ENCODE data around the gene PHGDH.

Gene PHGDH

DNA sequence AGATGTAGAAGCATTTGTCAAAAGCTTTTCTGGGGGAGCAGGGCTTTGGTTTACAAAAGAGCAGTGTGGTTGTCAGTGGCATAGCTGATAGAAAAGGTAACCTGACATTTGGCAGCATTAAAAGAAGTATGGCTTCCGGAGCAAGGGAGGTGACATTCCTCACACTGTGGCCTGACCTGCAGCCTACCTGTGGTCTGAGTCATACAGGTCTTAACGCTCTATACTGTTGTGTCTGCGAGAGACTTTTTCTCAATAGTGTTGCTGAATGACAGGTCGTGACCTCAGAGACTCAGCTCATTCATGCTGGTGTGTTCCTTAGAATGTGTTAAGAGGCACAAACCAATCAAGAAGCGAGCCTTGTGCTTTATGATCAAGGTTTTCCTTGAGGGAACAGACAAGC lies 19.3 kb downstream of the PHGDH start:
- no peak for DNase-seq (ENCODE audit: low read depth in 1 of 2, low spot score in 1 of 2)

DNA sequence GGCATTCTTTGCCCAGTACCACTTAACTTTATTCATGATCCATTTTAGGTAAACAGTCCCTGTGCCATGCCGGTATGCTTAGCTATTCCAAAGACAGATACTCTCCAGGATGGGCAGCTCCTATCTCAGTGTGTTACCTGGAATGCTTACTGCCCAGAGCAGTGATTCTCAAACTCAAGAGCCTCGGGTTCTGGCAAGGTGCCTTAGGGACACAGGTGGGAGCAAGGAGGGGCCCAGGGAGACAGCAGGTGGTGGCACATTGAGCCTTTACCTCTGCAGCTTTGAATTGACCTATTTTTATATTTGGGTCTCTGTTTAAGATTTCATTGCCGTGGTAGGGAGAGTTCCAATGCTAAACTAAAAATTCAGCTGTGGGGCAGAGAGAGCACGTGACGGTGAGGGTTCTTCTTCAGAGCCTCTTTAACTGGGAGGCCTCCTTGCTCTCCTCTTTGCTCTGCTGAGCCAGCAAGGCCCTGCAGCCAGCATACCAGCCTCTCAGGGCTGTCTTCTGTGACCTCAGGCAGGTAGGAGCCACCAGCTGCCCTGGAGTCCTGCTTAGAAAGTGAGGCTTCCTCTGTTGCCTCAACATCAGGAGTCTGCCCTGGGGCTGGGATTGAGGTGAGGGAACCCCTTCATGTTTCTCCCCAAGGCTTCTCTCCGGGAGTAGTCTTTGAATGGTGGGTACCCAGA lies 20.2 kb downstream of the PHGDH start:
- DNase-seq (ENCODE audit: low read depth in 1 of 2, low spot score in 1 of 2): no peak

DNA sequence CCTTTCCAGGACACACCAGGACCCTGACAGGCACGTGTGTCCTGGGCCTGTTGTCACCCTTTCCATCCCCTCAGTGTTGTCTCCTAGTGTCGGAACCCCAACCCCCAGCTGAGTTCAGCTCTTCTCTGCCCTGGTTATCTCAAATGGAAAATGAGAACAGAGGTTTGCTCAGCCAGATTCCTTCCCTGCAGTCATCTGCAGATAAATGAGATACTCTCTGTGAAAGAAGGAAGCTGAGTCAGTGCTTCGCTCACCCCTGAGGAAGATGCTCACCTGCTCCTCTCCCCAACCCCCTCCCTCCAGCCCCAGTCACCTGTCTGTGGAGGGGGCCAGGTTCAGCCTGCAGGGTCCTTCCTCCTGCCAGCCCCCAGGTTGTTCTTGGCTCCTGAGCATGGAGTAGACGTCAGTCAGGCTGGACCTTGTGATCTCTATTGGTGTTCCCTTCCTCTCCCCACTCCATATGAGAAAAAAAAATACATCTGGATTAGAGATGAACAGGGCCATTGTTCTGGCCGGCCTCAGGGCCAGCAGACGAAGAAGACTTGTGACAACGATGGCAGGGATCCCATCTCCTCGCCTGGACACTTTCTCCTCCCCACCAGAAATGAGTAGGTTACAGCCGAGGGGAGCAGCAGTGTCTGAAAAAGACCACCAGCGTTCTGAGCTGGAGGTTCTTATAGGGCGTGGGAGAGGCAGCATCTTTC lies 20.9 kb downstream of the PHGDH start:
- no peak for DNase-seq (ENCODE audit: low read depth in 1 of 2, low spot score in 1 of 2)

DNA sequence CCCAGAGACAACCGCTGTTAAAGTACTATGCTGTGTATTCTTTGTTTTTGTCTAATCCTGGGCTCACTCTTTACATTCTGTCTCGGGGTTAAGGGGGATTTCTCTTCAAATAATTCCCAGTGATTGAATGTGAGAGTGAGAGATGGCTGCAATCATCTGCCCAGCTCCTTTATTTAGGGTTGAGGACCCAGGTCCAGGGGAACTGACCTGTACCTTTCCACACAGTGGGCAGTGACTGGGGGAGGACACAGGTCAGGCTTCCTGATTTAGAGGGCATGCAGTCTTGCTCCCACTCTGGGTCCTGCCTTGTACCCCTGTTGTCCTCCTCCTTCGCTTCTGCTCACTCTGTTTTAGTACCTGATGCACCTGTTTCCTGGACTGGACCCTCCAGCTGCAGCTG lies 22.0 kb downstream of the PHGDH start:
- DNase-seq (ENCODE audit: low read depth in 1 of 2, low spot score in 1 of 2): no peak

DNA sequence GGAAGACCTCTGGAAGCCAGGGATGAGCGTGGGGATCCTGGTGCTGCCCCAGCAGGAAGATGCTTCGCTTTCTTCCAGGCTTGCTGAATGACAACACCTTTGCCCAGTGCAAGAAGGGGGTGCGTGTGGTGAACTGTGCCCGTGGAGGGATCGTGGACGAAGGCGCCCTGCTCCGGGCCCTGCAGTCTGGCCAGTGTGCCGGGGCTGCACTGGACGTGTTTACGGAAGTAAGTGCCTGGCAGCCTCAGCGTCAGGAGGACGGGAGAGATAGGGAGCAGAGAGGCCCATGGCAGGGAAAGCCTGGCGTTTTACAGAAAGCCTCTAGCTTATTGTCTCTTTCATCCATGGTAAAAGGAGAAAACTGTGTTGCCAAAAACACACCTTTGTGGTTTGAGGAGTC lies 23.5 kb downstream of the PHGDH start:
- DNase-seq (ENCODE audit: low read depth in 1 of 2, low spot score in 1 of 2): no peak

DNA sequence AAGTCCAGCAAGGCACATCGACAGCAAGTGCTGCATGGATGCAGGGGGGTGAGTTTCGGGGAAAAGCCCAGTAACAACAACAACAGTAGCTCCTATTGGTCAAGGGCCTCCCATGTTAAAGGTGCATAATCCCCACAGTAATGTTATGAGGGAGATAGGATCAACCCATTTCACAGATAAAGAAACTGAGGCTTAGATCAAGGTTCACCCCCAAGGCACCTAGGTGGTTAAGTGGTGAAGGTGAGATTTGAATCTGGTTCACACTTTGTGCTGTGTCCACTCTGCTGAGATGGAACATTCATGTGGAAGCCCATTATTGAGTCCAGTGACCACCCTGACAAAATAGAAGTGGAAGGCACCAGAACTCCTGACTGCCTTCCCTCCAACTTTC lies 24.9 kb downstream of the PHGDH start:
- DNase-seq (ENCODE audit: low read depth in 1 of 2, low spot score in 1 of 2): no peak

DNA sequence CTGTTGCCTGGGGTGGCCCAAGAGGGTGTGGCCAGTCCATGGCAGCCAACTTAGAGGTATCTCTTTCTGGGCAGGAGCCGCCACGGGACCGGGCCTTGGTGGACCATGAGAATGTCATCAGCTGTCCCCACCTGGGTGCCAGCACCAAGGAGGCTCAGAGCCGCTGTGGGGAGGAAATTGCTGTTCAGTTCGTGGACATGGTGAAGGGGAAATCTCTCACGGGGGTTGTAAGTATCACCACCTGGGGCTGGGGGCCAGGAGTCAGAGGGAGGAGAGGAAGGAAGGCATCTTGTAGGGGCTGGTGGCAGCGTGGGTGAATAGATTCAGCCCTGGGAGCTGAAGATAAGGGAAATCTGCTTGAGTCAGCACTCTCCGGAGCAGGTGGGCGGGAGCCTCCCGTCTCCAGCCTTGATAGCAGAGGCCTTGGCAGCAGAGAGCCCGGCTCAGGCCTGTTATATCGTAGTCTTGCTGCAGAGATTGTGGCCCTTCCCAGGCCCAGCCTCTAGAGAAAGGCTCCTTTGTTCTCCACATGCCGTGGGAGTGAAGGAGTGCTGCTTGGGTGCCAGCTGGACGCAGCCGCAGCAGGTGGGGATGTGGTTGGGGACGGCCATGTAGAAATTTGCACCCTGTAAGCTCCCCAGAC lies 25.4 kb downstream of the PHGDH start:
- no peak for DNase-seq (ENCODE audit: low read depth in 1 of 2, low spot score in 1 of 2)

DNA sequence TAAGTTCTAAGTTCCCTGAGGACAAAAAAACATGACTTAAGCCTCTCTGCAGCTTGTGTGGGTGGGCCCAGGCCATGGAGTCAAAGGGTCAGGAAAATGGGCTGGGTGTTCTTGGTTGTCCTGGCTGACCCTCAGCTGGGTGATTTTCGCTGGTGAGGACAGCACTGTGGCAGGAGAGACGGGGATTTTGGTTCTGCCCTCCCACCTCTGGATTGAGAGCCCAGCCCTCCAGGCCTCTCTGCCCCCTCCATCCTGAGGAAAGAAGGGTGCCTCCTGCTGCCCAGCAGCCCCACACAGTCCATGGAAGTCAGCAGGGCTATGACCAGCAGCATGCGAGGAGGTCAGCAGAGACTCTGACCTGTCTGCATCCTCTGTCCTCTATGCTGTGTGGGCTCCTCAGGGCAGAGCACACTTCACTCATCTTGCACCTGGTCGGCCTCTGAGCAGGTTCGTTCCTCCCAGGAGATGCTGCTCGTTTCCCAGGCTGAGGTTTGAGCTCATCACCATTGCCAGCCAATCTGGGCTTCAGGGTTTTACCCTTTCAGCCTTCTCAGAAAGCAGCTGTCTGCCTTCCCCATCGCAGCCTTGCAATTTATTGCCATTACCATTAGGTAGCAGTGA lies 26.5 kb downstream of the PHGDH start:
- no peak for DNase-seq (ENCODE audit: low read depth in 1 of 2, low spot score in 1 of 2)

DNA sequence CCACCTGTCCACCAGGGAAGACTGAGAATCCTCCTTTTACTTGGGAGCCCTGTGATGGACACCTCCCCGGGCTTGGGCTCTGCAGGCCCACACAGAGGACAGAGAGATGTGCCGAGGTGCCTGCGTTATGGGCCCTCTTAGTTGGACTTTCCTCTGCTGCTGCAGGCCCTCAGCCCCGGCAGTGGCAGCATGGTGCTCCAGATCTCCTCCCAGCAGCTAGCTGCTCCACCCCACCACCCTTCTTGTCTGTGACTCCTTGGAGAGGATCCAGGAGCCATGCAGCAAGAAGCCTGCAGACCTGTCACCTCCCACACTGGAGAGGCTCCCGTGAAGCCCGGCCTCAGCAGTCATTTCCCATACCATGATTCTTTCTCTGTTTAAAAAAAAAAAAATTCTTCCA lies 27.4 kb downstream of the PHGDH start:
- no peak for DNase-seq (ENCODE audit: low read depth in 1 of 2, low spot score in 1 of 2)

DNA sequence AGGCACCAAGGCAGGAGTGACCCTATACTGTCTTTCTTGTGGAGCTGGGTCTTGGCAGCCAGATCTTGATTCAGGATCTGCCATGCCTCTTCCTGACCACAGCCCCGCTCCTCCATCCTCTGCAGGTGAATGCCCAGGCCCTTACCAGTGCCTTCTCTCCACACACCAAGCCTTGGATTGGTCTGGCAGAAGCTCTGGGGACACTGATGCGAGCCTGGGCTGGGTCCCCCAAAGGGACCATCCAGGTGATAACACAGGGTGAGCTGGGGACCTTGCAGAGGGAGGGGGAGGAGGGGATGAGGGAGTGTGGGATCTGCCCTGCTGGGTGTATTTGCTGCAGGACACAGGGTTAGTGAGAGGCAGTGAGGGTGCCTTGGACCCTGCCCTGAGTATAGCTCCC lies 28.5 kb downstream of the PHGDH start:
- no peak for DNase-seq (ENCODE audit: low read depth in 1 of 2, low spot score in 1 of 2)

DNA sequence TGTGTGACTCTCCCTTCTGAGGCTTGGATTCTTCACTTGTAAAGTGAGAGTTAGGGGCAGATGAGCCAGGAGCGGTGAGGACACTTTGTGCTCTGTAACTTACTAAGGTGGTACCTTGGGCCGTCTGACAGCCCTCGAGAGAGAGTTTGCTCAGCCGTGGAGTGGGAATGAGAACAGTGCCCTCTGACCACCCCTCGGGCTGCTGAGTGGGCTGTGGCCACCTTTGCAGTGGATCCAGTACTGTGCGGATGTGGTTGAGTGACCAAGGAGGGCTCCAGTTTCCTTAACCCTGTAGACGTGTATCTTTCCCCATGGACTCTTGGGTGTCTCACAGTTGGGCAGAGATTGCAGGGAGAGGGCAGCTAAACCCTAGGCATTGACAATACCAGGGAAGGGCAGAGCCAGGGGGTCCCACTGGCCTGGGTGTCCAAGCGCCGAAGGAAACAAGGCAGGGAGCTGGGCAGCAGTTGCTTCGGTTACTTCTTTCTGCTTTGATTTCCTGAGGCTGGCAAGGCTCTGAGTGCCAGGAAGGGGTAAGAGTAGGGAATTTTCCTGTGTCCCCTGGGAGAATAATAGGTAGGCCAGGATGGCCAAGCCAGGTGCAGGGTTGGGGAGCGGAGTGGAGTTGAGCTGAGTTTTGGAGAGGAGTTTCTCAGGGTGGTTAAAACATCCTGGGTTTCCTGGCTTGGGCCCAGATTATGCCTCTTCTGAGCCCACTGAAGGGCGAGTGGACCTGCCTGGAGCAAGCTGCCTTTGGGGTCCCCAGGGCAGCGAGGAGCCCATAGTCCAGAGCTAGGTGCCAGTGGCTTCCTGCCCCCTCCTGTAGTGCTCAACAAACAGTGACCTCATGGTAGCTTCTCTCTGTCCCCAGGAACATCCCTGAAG lies 29.4 kb downstream of the PHGDH start:
- DNase-seq (ENCODE audit: low read depth in 1 of 2, low spot score in 1 of 2): no peak

DNA sequence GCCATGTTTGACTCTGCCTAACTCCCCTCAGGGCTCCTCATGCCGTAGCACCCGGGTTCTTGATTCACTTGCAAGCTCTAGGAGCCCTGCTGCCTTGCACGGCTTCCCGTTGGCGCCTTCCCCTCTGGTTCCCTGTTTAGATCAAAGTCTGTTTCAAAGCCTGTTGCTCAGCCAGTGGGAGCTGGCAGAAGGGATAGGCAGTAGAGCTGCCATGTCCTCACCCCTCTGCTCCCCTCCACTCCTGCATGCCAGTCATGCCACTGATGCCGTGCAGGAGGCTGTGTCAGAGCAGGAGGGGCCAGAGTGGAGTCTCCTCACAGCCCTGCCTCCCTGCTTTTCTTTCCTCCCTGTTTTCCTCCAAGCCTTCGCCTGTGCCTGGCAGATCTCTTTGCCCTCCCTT lies 30.5 kb downstream of the PHGDH start:
- DNase-seq (ENCODE audit: low read depth in 1 of 2, low spot score in 1 of 2): no peak

DNA sequence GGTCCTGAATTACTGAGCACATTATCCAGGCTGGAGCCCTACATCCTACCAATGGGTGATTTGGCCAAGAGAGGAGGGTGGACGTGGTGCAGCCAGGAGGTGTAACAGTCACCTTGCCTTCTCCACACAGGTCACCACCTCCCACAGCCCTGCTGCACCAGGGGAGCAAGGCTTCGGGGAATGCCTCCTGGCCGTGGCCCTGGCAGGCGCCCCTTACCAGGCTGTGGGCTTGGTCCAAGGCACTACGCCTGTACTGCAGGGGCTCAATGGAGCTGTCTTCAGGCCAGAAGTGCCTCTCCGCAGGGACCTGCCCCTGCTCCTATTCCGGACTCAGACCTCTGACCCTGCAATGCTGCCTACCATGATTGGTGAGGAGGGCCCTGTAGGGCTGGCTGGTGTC lies 30.9 kb downstream of the PHGDH start:
- no peak for DNase-seq (ENCODE audit: low read depth in 1 of 2, low spot score in 1 of 2)

DNA sequence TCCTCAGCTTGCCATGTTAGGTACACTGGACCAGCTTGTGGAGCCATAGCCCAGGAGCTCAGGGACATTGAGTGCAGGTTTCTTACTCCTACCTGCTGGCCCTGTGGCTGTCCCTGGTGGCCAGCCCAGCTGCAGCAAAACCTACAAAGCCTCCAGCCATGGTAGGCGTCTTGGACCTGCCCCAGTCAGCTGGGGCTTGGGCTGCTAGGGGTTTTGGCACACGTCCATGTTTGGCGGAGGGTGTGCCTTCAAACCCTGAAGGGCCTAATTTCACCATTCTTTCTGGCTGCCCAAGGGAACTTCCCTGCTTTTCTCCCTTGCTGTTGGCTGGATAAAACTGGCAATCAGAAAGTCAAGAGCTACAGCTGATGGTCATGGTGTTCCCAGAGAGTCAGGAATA lies 31.6 kb downstream of the PHGDH start:
- DNase-seq (ENCODE audit: low read depth in 1 of 2, low spot score in 1 of 2): no peak

DNA sequence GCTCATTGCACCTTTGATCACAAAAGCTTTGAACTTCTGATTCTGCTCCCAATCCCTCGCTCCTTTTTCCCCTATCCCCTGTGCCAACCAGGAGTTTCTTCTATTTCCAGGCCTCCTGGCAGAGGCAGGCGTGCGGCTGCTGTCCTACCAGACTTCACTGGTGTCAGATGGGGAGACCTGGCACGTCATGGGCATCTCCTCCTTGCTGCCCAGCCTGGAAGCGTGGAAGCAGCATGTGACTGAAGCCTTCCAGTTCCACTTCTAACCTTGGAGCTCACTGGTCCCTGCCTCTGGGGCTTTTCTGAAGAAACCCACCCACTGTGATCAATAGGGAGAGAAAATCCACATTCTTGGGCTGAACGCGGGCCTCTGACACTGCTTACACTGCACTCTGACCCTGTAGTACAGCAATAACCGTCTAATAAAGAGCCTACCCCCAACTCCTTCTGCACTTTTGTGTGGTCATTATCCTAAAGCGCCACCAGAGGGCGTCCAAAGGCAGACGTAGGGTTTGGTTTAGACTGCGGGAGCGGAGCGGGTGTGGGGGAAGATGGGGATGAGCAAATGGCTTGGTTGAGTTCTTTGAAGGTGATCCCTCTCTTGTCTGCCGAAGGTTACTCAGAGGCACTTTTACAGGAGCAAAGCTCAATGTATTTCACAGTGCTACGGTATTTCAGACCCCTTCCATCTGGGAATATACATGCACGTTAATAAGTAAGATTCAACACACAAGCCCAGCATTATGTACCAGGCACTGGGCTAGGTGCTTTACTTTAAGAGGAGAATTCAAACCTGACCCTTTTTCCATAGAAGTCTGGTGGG lies 32.3 kb downstream of the PHGDH start:
- peak; percentile 6 to 31 for DNase-seq (ENCODE audit: low read depth in 1 of 2, low spot score in 1 of 2)

DNA sequence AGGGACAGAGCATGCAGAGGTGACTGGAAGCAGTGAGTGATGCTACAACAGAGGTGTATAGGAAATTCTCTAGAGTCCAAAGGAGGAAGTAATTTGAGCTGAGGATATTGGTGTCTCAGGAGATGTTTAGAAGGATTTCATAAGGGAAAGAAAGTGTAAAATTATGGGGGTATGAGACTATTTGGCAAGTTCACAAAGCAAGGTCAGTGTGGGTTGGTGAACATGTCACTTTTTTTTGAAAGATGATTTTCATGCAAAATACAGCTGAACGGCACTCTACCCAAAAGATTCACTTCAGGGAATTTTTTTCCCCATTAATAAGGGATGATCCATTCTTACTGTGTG lies 32.8 kb downstream of the PHGDH start:
- DNase-seq (ENCODE audit: low read depth in 1 of 2, low spot score in 1 of 2): no peak

DNA sequence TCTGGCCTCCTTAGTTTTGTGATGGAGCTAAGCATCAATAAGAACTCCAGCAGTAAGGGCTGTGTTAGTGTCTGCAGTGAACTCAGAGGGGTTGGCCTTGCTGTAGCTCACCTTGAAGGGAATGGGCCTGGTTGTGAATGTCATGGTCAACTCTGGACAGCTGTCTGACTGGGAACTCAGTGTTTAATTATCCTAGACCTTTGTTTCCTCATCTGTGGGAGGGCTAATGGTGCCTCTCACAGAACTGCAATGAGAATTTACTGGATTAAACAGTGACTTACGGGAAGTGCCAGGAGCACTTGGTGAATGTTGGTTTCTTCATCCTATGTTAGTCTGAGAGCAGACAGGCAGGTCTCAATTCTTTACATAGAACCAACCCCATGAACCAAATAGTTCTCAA lies 33.3 kb downstream of the PHGDH start:
- no peak for DNase-seq (ENCODE audit: low read depth in 1 of 2, low spot score in 1 of 2)

DNA sequence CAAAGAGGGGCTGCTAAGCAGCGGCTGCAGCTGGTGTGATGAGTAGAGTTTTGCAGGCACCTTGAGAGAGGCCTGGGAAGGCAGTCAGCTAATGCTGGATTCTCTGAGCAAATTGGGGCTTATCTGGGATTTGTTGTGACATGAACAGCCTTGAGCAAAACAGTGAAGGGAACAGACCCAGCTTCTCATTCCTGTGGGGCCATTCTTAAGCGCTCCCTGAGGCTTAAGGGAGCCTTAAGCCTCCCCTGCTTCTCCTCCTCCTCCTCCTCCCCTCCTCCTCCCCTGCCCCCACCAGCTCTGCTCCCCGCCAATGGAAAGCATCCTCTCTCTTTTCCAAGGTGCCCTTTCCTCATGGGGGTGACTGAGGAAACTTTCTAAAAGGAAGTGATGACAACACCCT lies 35.7 kb downstream of the PHGDH start:
- DNase-seq (ENCODE audit: low read depth in 1 of 2, low spot score in 1 of 2): no peak

DNA sequence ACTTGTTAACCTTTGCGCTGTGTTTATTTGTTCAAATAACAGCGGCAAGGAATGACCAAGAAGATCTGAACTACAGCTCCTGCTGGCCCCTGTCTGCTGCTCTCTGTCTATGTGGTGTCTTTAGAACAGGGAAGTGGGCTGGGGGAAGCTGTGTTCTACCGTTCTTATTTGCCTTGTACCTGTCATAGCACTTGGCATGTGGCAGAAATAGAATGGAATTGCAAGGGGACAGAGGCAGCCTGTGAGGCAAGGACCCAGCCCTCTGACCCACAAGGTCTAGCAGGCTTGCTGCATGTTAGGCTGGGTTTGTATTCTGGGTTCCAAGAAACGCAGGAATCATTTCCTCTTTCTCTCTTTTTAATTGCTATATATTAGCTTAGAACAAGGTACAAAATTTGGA lies 36.3 kb downstream of the PHGDH start:
- DNase-seq (ENCODE audit: low read depth in 1 of 2, low spot score in 1 of 2): no peak

DNA sequence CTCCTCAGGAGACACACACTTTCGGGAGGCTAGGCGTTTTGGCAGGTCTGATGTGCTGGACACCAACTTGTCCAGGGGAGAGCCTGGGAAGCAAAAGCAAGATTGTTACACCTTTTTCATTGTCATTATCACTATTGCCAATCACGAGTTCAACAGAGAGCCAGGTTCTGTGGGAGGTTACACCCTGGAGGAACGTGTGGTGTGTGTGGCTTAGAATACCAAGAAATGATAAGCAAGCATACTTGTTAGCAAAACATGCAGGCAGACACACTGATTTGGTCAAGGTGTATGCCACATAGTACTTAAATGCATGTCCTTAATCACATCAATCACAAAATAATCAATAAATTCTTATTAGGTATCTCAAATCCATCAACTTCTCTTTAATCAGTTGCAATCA lies 40.9 kb downstream of the PHGDH start:
- no peak for DNase-seq (ENCODE audit: low read depth in 1 of 2, low spot score in 1 of 2)

DNA sequence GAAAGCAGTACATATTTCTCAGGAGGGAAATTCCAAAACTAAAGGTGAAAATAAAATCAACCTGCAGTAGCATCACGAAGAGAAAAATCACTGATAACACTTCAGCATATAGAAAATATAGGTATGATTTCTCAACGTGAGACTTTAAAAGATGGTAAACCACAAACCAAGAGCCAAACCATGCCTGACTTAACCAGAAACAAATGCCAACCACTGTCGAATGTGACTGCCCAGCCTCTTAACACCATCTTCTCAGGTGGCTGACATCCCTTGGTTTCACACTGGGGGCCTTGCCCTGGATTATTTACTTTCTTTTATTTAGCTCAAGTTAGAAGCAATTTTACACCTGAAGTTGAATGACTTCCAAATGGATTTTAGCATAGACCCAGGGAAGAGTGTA lies 46.9 kb downstream of the PHGDH start:
- no peak for DNase-seq (ENCODE audit: low read depth in 1 of 2, low spot score in 1 of 2)
